HEK293 (cell line): ENCODE data around the gene PPARGC1A.

Experiments used
- CTCF ChIA-PET: fragments of 350-600 bp; formaldehyde crosslinking; extraction: SDS; loops from one replicate; lab custom pipeline; 2021; ENCODE audit warnings: antibody characterized with exemption; lab: Yijun Ruan, JAX
- POLR2A ChIA-PET: fragments of 300-600 bp; formaldehyde crosslinking; extraction: SDS; loops from one replicate; lab custom pipeline; 2020; ENCODE audit warnings: antibody characterized with exemption, inconsistent platforms; lab: Yijun Ruan, JAX
- H3K27ac ChIP-seq: fragments of 200-500 bp; sonication (Bioruptor generic); 2 replicates; pipeline ENCODE4 v1.5.1; 2014; ENCODE audit warnings: low read depth, low read length, control low read depth, inconsistent platforms; ENCODE audit errors: extremely low read depth
- H3K36me3 ChIP-seq, 2 experiments: fragments of 200-500 bp in 1 of 2; sonication (Bioruptor generic) in 1 of 2; 1 replicate in 1 of 2; 2 replicates in 1 of 2; pipeline ENCODE4 v1.5.1; 2014 to 2017; ENCODE audit warnings: inconsistent platforms in 2 of 2, low read length in 2 of 2; ENCODE audit not compliant: control insufficient read depth in 2 of 2, insufficient read depth in 1 of 2
- H3K4me1 ChIP-seq: fragments of 200-500 bp; sonication (Bioruptor generic); 2 replicates; pipeline ENCODE4 v1.5.1; 2014; ENCODE audit warnings: mild to moderate bottlenecking, low read length, inconsistent platforms; ENCODE audit not compliant: control insufficient read depth, insufficient read depth
- H3K4me3 ChIP-seq: 2 replicates; pipeline ENCODE4 v1.5.1; 2011; ENCODE audit warnings: low read depth, mild to moderate bottlenecking, control low read depth, low read length, moderate library complexity
- H3K9me3 ChIP-seq: fragments of 200-500 bp; sonication (Bioruptor generic); 2 replicates; pipeline ENCODE4 v1.5.1; 2014; ENCODE audit warnings: low read depth, low read length, inconsistent platforms; ENCODE audit not compliant: control insufficient read depth, insufficient read depth
- MEIS1 ChIP-seq: sonication (generic); formaldehyde crosslinking; IDR thresholded peaks from 2 replicates; pipeline ENCODE4 v1.8.1; 2022; ENCODE audit warnings: missing genetic modification reagents, mild to moderate bottlenecking, borderline replicate concordance
- PRDM2 ChIP-seq: fragments of 450-650 bp; formaldehyde crosslinking; IDR thresholded peaks from 2 replicates; pipeline ENCODE4 v1.5.1; 2016; ENCODE audit warnings: missing biosample characterization, missing genetic modification characterization, borderline replicate concordance
- REPIN1 ChIP-seq: fragments of 450-650 bp; formaldehyde crosslinking; IDR thresholded peaks from 2 replicates; pipeline ENCODE4 v1.5.1; 2017; ENCODE audit warnings: missing biosample characterization, missing genetic modification characterization, low read depth
- SCRT2 ChIP-seq: fragments of 450-650 bp; formaldehyde crosslinking; IDR thresholded peaks from 2 replicates; pipeline ENCODE4 v1.5.1; 2016; ENCODE audit warnings: missing biosample characterization, missing genetic modification characterization
- TCF7L2 ChIP-seq: IDR thresholded peaks from 2 replicates; pipeline ENCODE4 v1.6.1; 2011; ENCODE audit warnings: low read depth, mild to moderate bottlenecking, inconsistent platforms, low read length, moderate library complexity, borderline replicate concordance
- TSHZ1 ChIP-seq: fragments of 450-650 bp; formaldehyde crosslinking; IDR thresholded peaks from 2 replicates; pipeline ENCODE4 v1.5.1; 2016; ENCODE audit warnings: missing biosample characterization, missing genetic modification characterization, borderline replicate concordance
- WT1 ChIP-seq: fragments of 450-650 bp; formaldehyde crosslinking; IDR thresholded peaks from 2 replicates; pipeline ENCODE4 v1.5.1; 2016; ENCODE audit warnings: missing biosample characterization, missing genetic modification characterization
- YY1 ChIP-seq: fragments of 450-650 bp; formaldehyde crosslinking; IDR thresholded peaks from 2 replicates; pipeline ENCODE4 v1.5.1; 2018; ENCODE audit warnings: missing biosample characterization, missing genetic modification characterization
- ZNF157 ChIP-seq: fragments of 450-650 bp; formaldehyde crosslinking; IDR thresholded peaks from 2 replicates; pipeline ENCODE4 v1.5.1; 2016; ENCODE audit warnings: missing biosample characterization, missing genetic modification characterization
- ZNF223 ChIP-seq: fragments of 450-650 bp; formaldehyde crosslinking; IDR thresholded peaks from 2 replicates; pipeline ENCODE4 v1.5.1; 2016; ENCODE audit warnings: missing biosample characterization, missing genetic modification characterization
- ZNF394 ChIP-seq: fragments of 450-650 bp; formaldehyde crosslinking; IDR thresholded peaks from 2 replicates; pipeline ENCODE4 v1.5.1; 2016; ENCODE audit warnings: missing biosample characterization, missing genetic modification characterization, mild to moderate bottlenecking, moderate library complexity, borderline replicate concordance
- ZNF510 ChIP-seq: fragments of 450-650 bp; formaldehyde crosslinking; IDR thresholded peaks from 2 replicates; pipeline ENCODE4 v1.5.1; 2018; ENCODE audit warnings: mild to moderate bottlenecking, missing genetic modification characterization, missing biosample characterization; ENCODE audit not compliant: insufficient replicate concordance
- ZNF530 ChIP-seq: fragments of 450-650 bp; formaldehyde crosslinking; IDR thresholded peaks from 2 replicates; pipeline ENCODE4 v1.5.1; 2016; ENCODE audit warnings: low read depth, missing biosample characterization, missing genetic modification characterization
- ZSCAN16 ChIP-seq: fragments of 450-650 bp; formaldehyde crosslinking; IDR thresholded peaks from 2 replicates; pipeline ENCODE4 v1.5.1; 2016; ENCODE audit warnings: missing biosample characterization, missing genetic modification characterization
- ZSCAN18 ChIP-seq: fragments of 450-650 bp; formaldehyde crosslinking; IDR thresholded peaks from 2 replicates; pipeline ENCODE4 v1.5.1; 2016; ENCODE audit warnings: missing biosample characterization, missing genetic modification characterization
- ZXDB ChIP-seq: fragments of 450-650 bp; formaldehyde crosslinking; IDR thresholded peaks from 2 replicates; pipeline ENCODE4 v1.5.1; 2016; ENCODE audit warnings: missing biosample characterization, missing genetic modification characterization
- TF ChIP-seq, protein P1 (sequence below): fragments of 450-650 bp; formaldehyde crosslinking; IDR thresholded peaks from 2 replicates; pipeline ENCODE4; 2016; ENCODE audit warnings: missing biosample characterization, missing genetic modification characterization
- TF ChIP-seq, protein P2 (sequence below): IDR thresholded peaks from 2 replicates; pipeline ENCODE4 v1.6.1; 2011; ENCODE audit warnings: mild to moderate bottlenecking, low read depth, low read length, borderline replicate concordance

The PPARGC1A gene

DNA sequence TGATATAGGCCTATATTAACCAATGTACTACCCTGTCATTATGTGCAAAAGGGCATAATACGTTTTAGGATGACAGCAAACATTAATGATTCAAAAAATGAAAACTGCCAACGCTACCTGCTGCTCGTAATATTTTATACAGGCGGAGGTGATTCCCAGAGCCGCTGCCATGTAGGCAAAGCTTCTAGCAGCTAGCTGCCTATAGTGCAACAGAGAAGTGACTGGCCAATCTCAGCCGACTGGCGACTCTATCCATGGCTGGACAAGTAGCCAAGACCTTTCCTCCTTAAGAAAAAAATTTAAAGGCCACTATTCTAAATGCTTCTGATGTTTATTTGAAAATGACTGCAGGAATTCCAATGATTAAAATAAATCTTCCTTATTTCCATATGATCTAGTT, 1.9 kb downstream of the PPARGC1A start (continued):
- TF ChIP-seq, protein P1, sequence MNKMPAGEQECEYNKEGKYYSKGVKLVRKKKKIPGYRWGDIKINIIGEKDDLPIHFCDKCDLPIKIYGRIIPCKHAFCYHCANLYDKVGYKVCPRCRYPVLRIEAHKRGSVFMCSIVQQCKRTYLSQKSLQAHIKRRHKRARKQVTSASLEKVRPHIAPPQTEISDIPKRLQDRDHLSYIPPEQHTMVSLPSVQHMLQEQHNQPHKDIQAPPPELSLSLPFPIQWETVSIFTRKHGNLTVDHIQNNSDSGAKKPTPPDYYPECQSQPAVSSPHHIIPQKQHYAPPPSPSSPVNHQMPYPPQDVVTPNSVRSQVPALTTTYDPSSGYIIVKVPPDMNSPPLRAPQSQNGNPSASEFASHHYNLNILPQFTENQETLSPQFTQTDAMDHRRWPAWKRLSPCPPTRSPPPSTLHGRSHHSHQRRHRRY (tag by site-specific recombination) = no peak
- no peak for TF ChIP-seq MEIS1 (CRISPR knock-in tag)
- TF ChIP-seq ZNF394 (tag by site-specific recombination) = no peak
- no peak for TF ChIP-seq REPIN1 (tag by site-specific recombination)
- TF ChIP-seq, protein P2, sequence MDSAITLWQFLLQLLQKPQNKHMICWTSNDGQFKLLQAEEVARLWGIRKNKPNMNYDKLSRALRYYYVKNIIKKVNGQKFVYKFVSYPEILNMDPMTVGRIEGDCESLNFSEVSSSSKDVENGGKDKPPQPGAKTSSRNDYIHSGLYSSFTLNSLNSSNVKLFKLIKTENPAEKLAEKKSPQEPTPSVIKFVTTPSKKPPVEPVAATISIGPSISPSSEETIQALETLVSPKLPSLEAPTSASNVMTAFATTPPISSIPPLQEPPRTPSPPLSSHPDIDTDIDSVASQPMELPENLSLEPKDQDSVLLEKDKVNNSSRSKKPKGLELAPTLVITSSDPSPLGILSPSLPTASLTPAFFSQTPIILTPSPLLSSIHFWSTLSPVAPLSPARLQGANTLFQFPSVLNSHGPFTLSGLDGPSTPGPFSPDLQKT = no peak
- no peak for TF ChIP-seq ZNF530 (tag by site-specific recombination)
- TF ChIP-seq TCF7L2 = no peak

DNA sequence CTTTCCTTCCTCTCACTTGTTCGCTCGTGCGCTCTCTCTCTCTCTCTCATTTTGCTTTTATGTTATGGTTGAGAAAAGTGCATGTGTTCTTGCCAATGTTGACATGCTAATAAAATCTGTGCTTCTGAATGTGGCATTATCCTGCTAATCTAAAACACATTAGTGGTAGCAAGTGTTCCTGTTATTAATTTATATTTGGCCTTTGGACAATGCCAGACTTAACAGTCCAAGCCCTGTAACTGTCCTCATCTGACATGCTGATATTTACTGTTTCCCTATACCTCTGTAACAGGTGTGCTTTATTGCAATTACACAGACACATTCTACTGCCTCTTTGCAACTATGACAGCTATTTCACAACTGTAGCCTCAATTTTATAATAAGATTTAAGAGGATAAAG, 2.7 kb downstream of the PPARGC1A start:
- no peaks in the 10 kb centered on the region for H3K36me3 ChIP-seq
- H3K27ac ChIP-seq = no peak overlapping the region
- H3K4me1 ChIP-seq = no peaks in the 10 kb centered on the region
- ChIA-PET CTCF (interaction anchor here (0.7 kb wide), 1 partner anchor 169 kb away, joined by 7 read pairs; no protein-coding TSS in a partner anchor), POLR2A (no interaction called here)
- no peak for TF ChIP-seq ZNF510 (tag by site-specific recombination)
- peak; percentile 63 for TF ChIP-seq SCRT2 (tag by site-specific recombination)
- no peak overlapping the region for H3K4me3 ChIP-seq
- no peaks in the 10 kb centered on the region for H3K9me3 ChIP-seq

DNA sequence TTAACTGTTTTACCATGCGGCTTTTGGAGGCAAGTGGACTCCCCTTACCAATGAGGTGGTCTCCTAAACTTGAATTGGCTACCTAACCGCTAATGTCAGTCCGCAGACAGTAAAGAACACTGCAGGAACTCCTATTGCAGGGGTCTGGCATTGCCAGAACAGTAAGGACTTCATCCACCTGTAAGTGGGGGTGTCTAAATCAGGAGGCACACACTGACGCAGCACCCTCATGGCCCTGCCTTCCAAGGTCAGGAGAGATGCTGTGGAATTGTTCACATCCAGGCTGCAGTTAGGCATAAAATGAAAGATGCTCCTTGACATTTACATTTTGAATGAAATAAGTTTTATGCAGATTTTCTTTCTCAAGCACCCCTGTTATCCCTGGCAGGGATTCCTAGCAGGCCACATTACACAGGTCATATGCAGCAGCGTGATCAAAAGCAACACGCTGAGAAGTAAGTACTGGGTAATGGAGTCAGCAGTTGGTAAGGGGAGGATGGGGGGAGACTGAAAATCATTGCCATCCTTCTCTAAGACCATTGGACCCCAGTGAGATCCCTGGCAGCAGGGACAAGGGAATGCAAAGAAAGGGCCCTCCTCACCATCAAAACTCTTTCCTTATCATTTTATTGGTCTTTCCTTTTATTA, 3.8 kb downstream of the PPARGC1A start:
- ChIA-PET POLR2A (no interaction called here), CTCF (interaction anchor here (0.6 kb wide), 1 partner anchor 24 kb away, joined by 3 read pairs; no protein-coding TSS in a partner anchor)
- no peak overlapping the region for H3K27ac ChIP-seq
- no peaks in the 10 kb centered on the region for H3K4me1 ChIP-seq
- no peaks in the 10 kb centered on the region for H3K36me3 ChIP-seq
- H3K4me3 ChIP-seq = no peak overlapping the region
- H3K9me3 ChIP-seq = no peaks in the 10 kb centered on the region
- TF ChIP-seq ZSCAN16 (tag by site-specific recombination) (no peak), WT1 (tag by site-specific recombination) (no peak), TSHZ1 (tag by site-specific recombination) (no peak), PRDM2 (no peak), ZNF223 (tag by site-specific recombination) (no peak), ZNF157 (tag by site-specific recombination) (no peak), YY1 (tag by site-specific recombination) (no peak), REPIN1 (tag by site-specific recombination) (no peak), ZXDB (tag by site-specific recombination) (no peak), ZSCAN18 (tag by site-specific recombination) (no peak)
